Activated naive CD4-positive, alpha-beta T cell treated with anti-CD3 and anti-CD28 coated beads, Interleukin-2, amount 10 ng/mL, durations not matched to agents 7 days and 5 days (primary cell): ENCODE results near the gene ADAMTS9.

Source experiments
- CTCF ChIA-PET: fragments of 350-600 bp; sonication (Branson Sonifier 250); formaldehyde crosslinking; loops from one replicate; lab custom pipeline; 2021; ENCODE audit warnings: antibody characterized with exemption; lab: Charles Lee
- DNase-seq: peaks from one replicate; pipeline ENCODE4 v3.0.0-alpha.2; 2020
- H3K27ac Mint-ChIP-seq: one replicate; pipeline ENCODE4 v1.8.0; 2021; ENCODE audit warnings: mild to moderate bottlenecking, moderate library complexity, mixed read lengths
- H3K27me3 Mint-ChIP-seq: one replicate; pipeline ENCODE4 v1.8.0; 2021; ENCODE audit warnings: mild to moderate bottlenecking, mixed read lengths
- H3K36me3 Mint-ChIP-seq: one replicate; pipeline ENCODE4 v1.8.0; 2021; ENCODE audit warnings: mixed read lengths
- H3K4me1 Mint-ChIP-seq: one replicate; pipeline ENCODE4 v1.8.0; 2021; ENCODE audit warnings: mixed read lengths
- H3K4me3 Mint-ChIP-seq: one replicate; pipeline ENCODE4 v1.8.0; 2021; ENCODE audit warnings: mild to moderate bottlenecking, moderate library complexity, mixed read lengths
- H3K9me3 Mint-ChIP-seq: one replicate; pipeline ENCODE4 v1.8.0; 2021; ENCODE audit warnings: mixed read lengths

The ADAMTS9 gene

DNA sequence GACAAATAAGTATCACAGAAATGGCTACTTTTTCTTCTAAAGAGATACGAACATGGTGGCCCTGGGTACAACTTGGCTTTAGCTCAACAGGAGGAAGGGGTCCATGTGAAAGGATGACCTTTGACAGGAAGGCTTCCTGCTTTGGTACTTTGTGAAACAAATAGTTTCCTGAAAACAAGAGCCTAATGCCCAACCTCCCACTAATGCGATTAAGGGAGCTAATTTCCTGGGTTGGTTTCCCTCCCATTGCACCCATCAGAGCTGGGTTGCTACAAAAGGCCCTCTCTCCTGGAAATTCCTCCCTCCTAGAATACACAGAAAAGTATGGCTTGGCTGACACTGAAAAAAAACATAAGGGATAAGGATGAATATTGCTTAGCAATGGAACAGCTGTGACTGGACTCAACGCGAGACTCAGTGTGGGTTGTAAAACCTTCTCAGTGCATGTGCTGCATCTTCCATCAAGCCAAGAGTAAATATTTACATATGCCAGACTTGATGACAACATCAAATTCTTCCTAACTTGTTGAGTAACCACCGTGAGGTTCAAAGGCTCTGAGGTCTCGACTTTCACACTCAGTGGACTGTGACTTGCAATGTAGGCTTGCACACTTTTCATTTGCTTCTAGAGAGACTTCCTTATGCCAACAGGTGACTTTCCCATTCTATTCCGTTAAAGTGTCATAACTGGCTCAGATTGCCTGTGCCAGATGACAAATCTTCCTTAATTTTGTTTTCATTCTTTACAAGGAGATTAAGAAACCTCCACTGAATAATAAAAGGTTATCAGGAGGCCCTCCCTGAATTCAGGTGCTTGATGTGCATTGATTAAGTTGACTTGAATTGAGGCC is 60.1 kb downstream of the ADAMTS9 start:
- Mint-ChIP-seq H3K9me3 (no peaks in the 10 kb centered on the region), H3K36me3 (no peaks in the 10 kb centered on the region), H3K4me1 (no peaks in the 10 kb centered on the region), H3K27me3 (no peaks in the 10 kb centered on the region), H3K4me3 (no peak overlapping the region), H3K27ac (no peak overlapping the region)
- no peak for DNase-seq
- CTCF ChIA-PET: no interaction called here

DNA sequence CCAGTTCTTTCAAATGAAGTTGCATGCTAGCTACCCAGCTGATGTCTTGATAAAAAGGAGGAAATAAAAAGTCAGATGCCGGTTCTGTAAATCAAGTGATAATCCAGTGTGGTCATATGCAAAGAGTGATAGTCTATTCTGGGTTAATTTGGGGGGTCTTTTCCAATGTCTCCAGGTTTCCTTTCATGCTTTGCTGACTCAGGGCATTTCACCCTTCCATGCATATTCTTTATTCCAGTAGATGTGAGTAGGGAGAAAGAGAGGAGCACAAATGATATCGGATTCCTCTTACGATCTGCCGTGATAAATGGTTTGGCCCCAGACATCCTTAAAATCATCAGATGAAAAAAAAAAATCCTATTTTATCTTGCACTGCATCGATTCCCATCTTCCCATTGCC is 60.8 kb downstream of the ADAMTS9 start:
- H3K36me3 Mint-ChIP-seq: no peaks in the 10 kb centered on the region
- H3K9me3 Mint-ChIP-seq: no peaks in the 10 kb centered on the region
- no peaks in the 10 kb centered on the region for H3K27me3 Mint-ChIP-seq
- H3K27ac Mint-ChIP-seq: no peak overlapping the region
- no peak overlapping the region for H3K4me3 Mint-ChIP-seq
- no peaks in the 10 kb centered on the region for H3K4me1 Mint-ChIP-seq
- CTCF ChIA-PET: no interaction called here
- DNase-seq: no peak

DNA sequence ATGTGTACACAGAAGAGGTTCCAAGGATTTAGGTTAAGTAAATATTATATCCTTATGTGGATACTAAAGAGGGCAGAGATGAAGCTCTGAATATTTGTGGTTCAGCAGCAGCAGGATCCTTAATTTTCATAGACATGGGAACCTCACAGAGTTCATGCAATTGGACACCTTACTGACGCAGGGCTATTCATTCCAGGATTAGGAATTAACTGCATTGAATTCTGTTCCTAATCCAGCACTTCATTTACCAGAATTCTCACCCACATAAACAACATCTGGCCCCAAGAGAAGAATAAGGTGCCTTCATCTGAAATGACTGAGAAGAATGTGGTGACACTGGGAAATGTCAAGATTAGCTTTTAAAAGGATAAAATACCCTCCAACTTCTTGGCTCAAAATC is 62.4 kb downstream of the ADAMTS9 start:
- Mint-ChIP-seq H3K27me3 (no peaks in the 10 kb centered on the region), H3K4me3 (no peak overlapping the region), H3K27ac (no peak overlapping the region), H3K36me3 (no peaks in the 10 kb centered on the region), H3K4me1 (no peaks in the 10 kb centered on the region), H3K9me3 (peaks cover 2% of the 10 kb centered on the region)
- no peak for DNase-seq
- CTCF ChIA-PET: no interaction called here

DNA sequence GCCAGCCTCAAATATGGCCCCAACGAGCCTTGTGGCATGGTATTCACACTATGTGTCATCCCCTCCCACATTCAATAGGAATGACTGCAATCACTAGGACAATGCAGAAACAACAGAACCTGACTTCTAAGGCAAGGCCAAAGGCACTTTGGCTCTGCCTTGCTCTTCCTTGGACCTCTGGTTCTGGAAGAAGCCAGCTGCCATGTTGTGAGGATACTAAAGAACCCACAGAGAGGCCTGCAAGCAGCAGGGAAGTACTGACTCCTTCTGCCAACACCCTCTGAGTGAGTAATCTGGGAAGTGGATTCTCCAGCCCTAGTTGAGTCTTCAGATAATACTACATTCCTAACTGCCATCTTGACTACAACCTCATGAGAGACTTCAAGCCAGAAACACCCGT is 64.7 kb downstream of the ADAMTS9 start:
- DNase-seq: no peak
- no peak overlapping the region for H3K4me3 Mint-ChIP-seq
- H3K4me1 Mint-ChIP-seq: no peaks in the 10 kb centered on the region
- no peaks in the 10 kb centered on the region for H3K27me3 Mint-ChIP-seq
- no peaks in the 10 kb centered on the region for H3K36me3 Mint-ChIP-seq
- H3K27ac Mint-ChIP-seq: no peak overlapping the region
- H3K9me3 Mint-ChIP-seq: peaks cover 2% of the 10 kb centered on the region
- CTCF ChIA-PET: no interaction called here

DNA sequence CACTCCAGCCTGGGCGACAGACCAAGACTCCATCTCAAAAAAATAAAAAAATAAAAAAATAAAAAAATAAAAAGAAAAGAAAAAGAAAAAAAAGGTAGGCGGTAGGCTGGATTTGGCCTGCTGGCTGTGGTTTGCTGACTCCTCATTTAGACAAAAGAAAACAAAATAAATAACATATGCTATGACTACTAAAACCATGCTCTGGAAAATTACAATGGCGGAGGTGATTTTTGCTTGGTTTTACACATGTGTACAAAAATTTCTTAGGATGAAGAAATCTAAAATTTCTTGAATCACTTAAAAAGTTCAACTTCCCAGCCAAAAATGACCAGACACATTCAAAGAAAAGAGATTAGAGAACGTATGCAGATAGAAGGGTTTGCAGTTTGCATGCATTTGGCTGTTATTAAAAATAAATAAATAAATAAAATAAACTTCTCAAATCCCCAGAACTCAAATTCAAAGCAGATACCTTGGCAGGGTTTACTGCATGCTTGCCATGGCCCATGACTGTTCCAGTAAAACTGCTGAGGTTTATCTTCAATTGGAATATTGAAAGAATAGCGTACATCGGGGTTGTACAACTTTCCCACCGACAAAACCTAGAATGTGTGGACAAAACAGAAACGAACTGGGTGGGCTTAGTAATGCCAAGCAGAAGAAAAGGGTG is 65.9 kb downstream of the ADAMTS9 start:
- no peak overlapping the region for H3K4me3 Mint-ChIP-seq
- CTCF ChIA-PET: no interaction called here

DNA sequence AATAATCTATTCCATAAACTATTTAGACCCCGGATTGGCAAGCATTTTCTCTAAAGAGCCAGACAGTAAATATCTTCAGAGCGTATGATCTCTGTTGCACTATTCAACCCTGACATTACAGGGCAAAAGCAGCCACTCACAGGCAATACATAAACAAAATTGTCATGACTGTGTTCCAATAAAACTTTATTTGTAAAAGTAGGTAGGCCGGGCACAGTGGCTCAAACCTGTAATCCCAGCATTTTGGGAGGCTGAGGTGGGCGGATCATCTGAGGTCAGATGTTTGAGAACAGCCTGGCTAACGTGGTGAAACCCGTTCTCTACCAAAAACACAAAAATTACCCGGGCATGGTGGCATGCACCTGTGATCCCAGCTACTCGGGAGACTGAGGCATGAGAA is 66.5 kb downstream of the ADAMTS9 start:
- Mint-ChIP-seq H3K9me3 (peaks cover 2% of the 10 kb centered on the region), H3K4me3 (no peak overlapping the region), H3K27ac (no peak overlapping the region), H3K36me3 (no peaks in the 10 kb centered on the region), H3K27me3 (no peaks in the 10 kb centered on the region), H3K4me1 (no peaks in the 10 kb centered on the region)
- CTCF ChIA-PET: no interaction called here
- no peak for DNase-seq

More for the DNA sequence above, 65.9 kb downstream of the ADAMTS9 start:
- Mint-ChIP-seq H3K9me3 (peaks cover 2% of the 10 kb centered on the region), H3K27ac (no peak overlapping the region), H3K27me3 (no peaks in the 10 kb centered on the region), H3K4me1 (no peaks in the 10 kb centered on the region), H3K36me3 (no peaks in the 10 kb centered on the region)
- no peak for DNase-seq

DNA sequence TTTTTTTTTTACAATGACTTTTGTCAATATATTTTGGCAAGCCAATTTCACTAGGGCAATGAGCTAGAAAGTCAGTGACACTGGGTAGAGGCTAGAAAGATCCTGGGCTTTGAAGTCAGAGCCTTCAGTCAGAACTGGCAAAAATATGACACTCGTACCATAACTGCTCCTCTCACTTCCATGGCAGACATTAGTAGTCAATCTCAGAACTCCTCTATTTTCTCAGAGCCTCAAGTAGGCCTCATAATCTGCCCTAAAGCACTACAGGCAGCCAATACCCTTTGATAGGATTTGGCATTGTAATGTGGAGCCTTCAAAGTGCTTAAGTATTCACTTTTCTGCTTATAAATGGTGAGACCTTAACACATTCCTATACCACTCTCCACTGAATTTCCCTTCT is 67.8 kb downstream of the ADAMTS9 start:
- H3K4me1 Mint-ChIP-seq: no peaks in the 10 kb centered on the region
- no peak for DNase-seq
- peaks cover 4% of the 10 kb centered on the region for H3K9me3 Mint-ChIP-seq
- H3K27ac Mint-ChIP-seq: no peak overlapping the region
- no peaks in the 10 kb centered on the region for H3K27me3 Mint-ChIP-seq
- H3K36me3 Mint-ChIP-seq: no peaks in the 10 kb centered on the region
- H3K4me3 Mint-ChIP-seq: no peak overlapping the region
- CTCF ChIA-PET: no interaction called here

DNA sequence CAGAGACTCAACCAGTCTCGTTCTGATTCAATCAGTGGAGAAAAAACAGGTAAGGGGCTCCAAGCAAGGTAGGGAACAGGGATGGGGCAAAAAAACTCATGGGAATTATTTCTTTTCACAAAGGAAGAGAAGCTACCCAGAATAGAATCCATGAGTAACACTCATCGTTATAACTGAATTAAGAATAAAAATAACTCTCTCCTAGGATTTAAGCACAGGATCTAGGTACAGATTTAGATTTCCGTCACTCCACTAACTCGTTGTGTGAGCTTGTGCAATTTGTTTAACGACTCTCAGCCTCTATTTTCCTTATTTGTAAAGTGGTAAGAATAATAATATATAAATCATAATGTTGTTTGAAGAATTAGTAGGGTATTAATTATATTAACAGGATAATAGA is 68.6 kb downstream of the ADAMTS9 start:
- Mint-ChIP-seq H3K27me3 (no peaks in the 10 kb centered on the region), H3K9me3 (peaks cover 4% of the 10 kb centered on the region), H3K27ac (no peak overlapping the region), H3K36me3 (no peaks in the 10 kb centered on the region), H3K4me3 (no peak overlapping the region), H3K4me1 (no peaks in the 10 kb centered on the region)
- CTCF ChIA-PET: interaction anchor here (0.9 kb wide), 1 partner anchor 35 kb away, joined by 3 read pairs; no protein-coding TSS in a partner anchor
- DNase-seq: no peak

DNA sequence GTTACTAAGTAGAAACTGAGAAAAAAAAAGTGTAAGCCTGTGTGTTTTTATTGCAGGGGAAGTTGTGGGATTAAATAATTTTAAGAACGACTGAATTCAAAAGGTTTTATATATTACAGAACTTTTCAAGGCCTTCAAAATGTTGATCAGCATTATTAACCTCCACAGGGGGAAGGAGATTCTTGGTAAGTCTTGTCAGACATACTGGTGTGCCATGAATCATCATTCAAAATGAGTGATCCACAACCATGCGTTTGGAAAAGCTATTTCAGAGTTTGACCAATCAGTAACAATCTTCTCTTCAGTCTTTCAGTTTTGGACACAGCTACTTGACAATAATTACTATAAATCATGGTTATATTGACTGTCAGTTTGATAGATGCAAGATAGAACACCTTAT is 70.2 kb downstream of the ADAMTS9 start:
- H3K27me3 Mint-ChIP-seq: no peaks in the 10 kb centered on the region
- peaks cover 4% of the 10 kb centered on the region for H3K9me3 Mint-ChIP-seq
- H3K4me3 Mint-ChIP-seq: no peak overlapping the region
- no peak for DNase-seq
- no peaks in the 10 kb centered on the region for H3K4me1 Mint-ChIP-seq
- CTCF ChIA-PET: no interaction called here
- H3K27ac Mint-ChIP-seq: no peak overlapping the region
- H3K36me3 Mint-ChIP-seq: no peaks in the 10 kb centered on the region

DNA sequence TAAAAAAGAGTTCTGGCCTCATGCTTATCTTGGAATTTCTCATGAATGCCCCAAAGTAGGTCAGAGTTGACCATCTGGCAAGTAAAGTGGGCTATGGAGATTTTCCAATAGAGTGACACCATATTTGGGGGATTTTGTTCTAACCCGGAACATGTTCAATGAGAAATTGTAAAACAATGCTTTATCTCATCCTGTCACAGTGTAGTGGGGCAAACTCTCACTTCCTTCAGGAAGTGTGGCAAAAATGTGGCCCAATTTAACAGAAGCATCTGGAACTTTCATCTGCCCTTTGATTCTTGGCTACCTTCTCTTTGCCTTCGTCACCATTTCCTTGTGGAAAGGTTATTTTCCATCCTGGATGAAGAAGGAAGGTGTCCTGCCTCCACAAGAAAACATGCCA is 70.8 kb downstream of the ADAMTS9 start:
- no peak for DNase-seq

DNA sequence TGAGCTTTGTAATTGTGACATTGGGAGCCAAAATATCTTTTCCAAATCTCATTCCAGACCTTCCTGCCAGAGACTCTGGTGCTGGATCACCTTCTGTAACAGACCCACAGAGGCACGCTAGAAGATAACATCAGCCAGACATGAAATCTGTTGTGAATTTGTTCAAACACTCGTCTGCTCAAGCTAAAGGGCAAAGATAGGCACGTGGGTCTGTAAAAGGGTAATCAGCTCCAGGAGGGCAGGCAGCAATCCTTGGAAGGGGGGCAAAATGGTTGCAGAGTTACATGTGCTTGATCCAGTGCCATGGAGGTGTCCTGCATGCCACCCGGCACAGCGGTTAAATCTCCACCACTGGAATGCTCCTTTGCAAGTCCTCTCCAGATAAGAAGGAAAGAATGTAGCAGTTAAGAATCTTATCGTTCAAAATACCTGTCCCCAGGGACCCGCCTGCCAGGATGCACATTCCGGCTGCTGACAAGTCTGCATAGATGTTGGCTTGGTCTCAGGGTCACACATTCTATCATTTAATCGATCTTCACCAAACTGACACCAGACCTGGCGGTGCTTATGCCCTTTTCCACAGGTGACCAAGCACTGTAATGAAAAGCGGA is 74.8 kb downstream of the ADAMTS9 start:
- Mint-ChIP-seq H3K36me3 (no peaks in the 10 kb centered on the region), H3K27ac (no peak overlapping the region)
- CTCF ChIA-PET: no interaction called here

More for the DNA sequence above, 70.8 kb downstream of the ADAMTS9 start:
- CTCF ChIA-PET: no interaction called here
- H3K27me3 Mint-ChIP-seq: no peaks in the 10 kb centered on the region
- H3K9me3 Mint-ChIP-seq: peaks cover 4% of the 10 kb centered on the region
- H3K36me3 Mint-ChIP-seq: no peaks in the 10 kb centered on the region
- no peak overlapping the region for H3K4me3 Mint-ChIP-seq
- no peaks in the 10 kb centered on the region for H3K4me1 Mint-ChIP-seq
- H3K27ac Mint-ChIP-seq: no peak overlapping the region

DNA sequence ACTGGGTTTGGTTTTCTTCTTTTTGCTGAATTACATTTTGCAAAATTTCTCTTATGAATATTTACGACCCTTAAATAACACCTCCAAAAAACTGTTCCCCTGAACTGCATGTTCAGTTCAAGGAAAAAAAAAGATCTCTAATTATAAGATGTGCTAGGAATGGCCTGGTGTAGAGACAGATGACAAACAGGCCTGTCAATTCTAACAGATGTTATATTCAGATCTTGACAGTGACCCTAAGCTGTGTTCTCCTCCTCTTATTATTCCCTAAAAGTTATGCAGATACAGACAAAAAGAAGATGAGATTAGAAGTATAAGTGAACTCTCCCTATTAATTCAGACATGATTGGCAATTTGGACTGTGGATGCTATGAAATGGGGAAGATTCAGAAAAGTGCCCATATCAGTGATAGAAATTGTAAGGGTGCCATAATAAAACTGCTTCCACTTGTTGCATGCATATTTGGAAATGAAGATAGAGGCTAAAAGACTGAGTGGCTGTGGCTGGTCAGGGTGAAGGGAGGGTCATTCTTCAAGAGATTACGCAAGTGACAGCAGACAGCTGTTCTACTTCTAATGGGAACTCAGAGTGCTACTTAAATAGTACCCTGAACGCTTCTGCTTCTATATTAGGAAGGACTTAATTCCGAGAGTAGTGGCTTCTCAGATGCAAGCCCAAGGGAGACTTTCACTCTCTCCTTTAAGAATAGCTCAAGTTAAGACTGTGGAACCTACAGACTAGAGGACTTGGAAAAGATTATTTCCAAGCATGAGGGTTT is 75.5 kb downstream of the ADAMTS9 start:
- H3K27ac Mint-ChIP-seq: no peak overlapping the region
- no peaks in the 10 kb centered on the region for H3K27me3 Mint-ChIP-seq
- H3K9me3 Mint-ChIP-seq: peaks cover 2% of the 10 kb centered on the region
- no peaks in the 10 kb centered on the region for H3K4me1 Mint-ChIP-seq
- H3K36me3 Mint-ChIP-seq: no peaks in the 10 kb centered on the region
- no peak overlapping the region for H3K4me3 Mint-ChIP-seq
- CTCF ChIA-PET: no interaction called here
- DNase-seq: no peak

More for the DNA sequence above, 74.8 kb downstream of the ADAMTS9 start:
- H3K4me3 Mint-ChIP-seq: no peak overlapping the region
- H3K27me3 Mint-ChIP-seq: no peaks in the 10 kb centered on the region
- DNase-seq: no peak
- H3K4me1 Mint-ChIP-seq: no peaks in the 10 kb centered on the region
- H3K9me3 Mint-ChIP-seq: peaks cover 2% of the 10 kb centered on the region

DNA sequence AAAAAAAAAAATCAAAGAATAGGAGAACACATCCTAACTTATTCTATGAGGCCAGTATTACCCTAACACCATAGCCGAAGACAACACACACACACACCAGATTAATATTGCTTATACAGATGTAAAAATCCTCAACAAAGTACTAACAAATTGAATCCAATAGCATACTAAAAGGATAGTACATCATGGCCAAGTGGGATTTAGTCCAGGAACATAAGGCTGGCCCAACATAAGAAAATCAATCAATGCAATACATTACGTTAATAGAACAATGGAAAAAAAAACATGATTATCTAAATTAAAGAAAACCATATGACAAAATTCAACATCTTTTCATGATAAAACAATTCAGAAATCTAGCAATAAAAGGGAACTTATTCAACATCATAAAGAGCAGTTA is 79.1 kb downstream of the ADAMTS9 start:
- H3K27ac Mint-ChIP-seq: no peak overlapping the region
- no peaks in the 10 kb centered on the region for H3K4me1 Mint-ChIP-seq
- H3K36me3 Mint-ChIP-seq: no peaks in the 10 kb centered on the region
- CTCF ChIA-PET: no interaction called here
- no peaks in the 10 kb centered on the region for H3K9me3 Mint-ChIP-seq
- H3K27me3 Mint-ChIP-seq: no peaks in the 10 kb centered on the region
- H3K4me3 Mint-ChIP-seq: no peak overlapping the region
- DNase-seq: no peak

DNA sequence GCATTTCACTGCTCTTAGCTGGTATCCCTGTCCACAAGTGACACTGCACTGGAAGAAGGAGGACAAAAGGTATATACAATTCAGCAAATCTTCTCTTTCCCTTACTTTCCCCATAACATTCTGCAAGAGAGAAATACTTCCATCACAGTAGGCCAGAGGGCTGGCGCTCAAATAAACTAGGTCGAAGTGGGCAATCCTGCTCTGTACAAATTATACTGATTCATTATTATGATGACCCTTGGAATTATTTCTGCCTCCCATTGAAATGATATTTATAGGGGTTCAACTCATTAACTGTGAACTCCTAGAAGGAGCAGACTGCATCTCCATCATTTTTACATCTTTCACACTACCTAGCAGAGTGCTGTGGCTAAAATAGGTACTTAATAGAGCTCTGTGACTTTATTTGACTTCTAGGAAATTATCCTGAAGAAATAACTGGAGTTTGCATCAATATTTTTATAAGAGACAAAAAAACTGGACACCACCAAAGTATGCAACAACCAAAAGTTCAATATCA is 80.7 kb downstream of the ADAMTS9 start:
- H3K4me3 Mint-ChIP-seq: no peak overlapping the region
- no peak overlapping the region for H3K27ac Mint-ChIP-seq
- DNase-seq: no peak
- no peaks in the 10 kb centered on the region for H3K4me1 Mint-ChIP-seq
- CTCF ChIA-PET: no interaction called here
- no peaks in the 10 kb centered on the region for H3K9me3 Mint-ChIP-seq
- no peaks in the 10 kb centered on the region for H3K27me3 Mint-ChIP-seq
- no peaks in the 10 kb centered on the region for H3K36me3 Mint-ChIP-seq
